Breast epithelium (tissue), 4 donors: ENCODE results near the gene CCDC187. TPM values are rescaled to one million over a fixed set of nuclear protein-coding genes. Genes with fewer than 3 reads are reported as not detected.

Experiments
- DNase-seq, 2 donors: peaks; one replicate each; pipeline ENCODE4 v3.0.0-alpha.2; 2019; ENCODE audit warnings: low spot score in 2 of 2
- H3K27ac ChIP-seq, 2 donors: fragments of 200-600 bp; sonication (generic) in 1 of 2; one replicate each; pipeline ENCODE4 v1.5.1; 2016 to 2019; ENCODE audit warnings: mild to moderate bottlenecking in 1 of 2
- H3K27me3 ChIP-seq, 2 donors: fragments of 200-600 bp; sonication (generic) in 1 of 2; one replicate each; pipeline versions ENCODE4 v1.5.1 to v1.6.0; 2017 to 2019; ENCODE audit warnings: control low read depth in 1 of 2, mild to moderate bottlenecking in 1 of 2
- H3K36me3 ChIP-seq: fragments of 200-600 bp; one replicate; pipeline ENCODE4 v1.5.1; 2019
- H3K4me1 ChIP-seq, 2 donors: fragments of 200-600 bp; sonication (generic); one replicate each; pipeline ENCODE4 v1.5.1; 2016 to 2019; ENCODE audit warnings: control low read depth in 1 of 2
- H3K4me3 ChIP-seq, 3 donors: fragments of 200-600 bp; sonication (generic); 1 replicate in 2 of 3; 2 replicates in 1 of 3; pipeline ENCODE4 v1.5.1; 2016 to 2019; ENCODE audit warnings: mild to moderate bottlenecking in 3 of 3, moderate library complexity in 2 of 3
- H3K9me3 ChIP-seq, 2 donors: fragments of 200-600 bp; sonication (generic) in 1 of 2; one replicate each; pipeline ENCODE4 v1.5.1; 2016 to 2019; ENCODE audit warnings: control low read depth in 1 of 2
- CTCF ChIP-seq, 3 donors: fragments of 450-650 bp; IDR thresholded peaks; one replicate each; pipeline ENCODE4 v1.5.1; 2016 to 2017; ENCODE audit warnings: antibody characterized with exemption in 3 of 3, mild to moderate bottlenecking in 3 of 3, moderate library complexity in 3 of 3
- POLR2A ChIP-seq: fragments of 450-650 bp; IDR thresholded peaks from one replicate; pipeline ENCODE4 v1.6.1; 2016; ENCODE audit warnings: antibody characterized with exemption, mild to moderate bottlenecking, moderate library complexity
- POLR2AphosphoS5 ChIP-seq, 3 donors: sonication (generic); formaldehyde crosslinking; IDR thresholded peaks; one replicate each; pipeline ENCODE4 v1.6.1; 2017; ENCODE audit warnings: antibody characterized with exemption in 3 of 3
- intact Hi-C: fragments of 100-400 bp; cut with DNase I; formaldehyde crosslinking; loops from one replicate; pipeline ENCODE4 v1.15.1; 2023; ENCODE audit warnings: low total_unique reads
- total RNA-seq, 3 donors: library from RNA; depleted of rRNA; stranded (reverse); fragments of >200 nt; gene quantifications; one replicate each; pipeline ENCODE4 v1.1.0, GENCODE V29; 2016

Gene CCDC187
- total RNA-seq, 3 donors from 2014 or later = not detected

DNA sequence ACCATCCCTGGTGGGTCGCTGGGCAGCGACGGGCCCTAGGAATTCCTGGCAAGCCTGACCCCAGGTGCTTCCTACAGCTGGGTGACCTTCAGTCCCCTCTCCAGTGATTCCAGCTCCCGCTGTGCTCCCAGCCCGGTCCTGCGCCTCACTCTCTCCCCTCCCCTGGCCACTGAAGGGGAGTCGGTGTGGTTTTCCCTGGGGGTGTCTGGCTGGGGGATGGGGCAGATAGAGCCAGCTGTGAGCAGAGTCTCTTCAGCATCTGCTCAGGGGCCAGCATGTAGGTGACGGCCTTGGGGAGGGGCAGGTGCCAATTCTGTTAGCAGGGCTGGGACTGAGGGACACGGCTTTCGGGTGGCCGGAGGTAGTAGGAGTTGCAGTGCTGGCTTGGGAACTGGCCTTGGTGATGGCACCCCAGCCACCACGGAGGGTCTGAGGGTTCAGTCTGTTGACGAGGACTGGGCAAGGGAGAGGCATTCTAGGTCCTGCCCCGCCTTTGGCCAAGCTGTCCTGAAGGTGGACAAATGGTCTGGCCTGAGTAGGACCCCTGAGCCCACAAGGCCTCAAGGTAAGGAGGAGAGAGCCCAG, 26.6 kb upstream of the CCDC187 start:
- H3K9me3 ChIP-seq = no peaks in the 10 kb centered on the region
- H3K27ac ChIP-seq = no peak overlapping the region
- no peak for TF ChIP-seq CTCF (IDR thresholded peaks at IDR 0.05)
- TF ChIP-seq POLR2AphosphoS5 (IDR thresholded peaks at IDR 0.05) = no peak
- TF ChIP-seq POLR2A = no peak
- no peak for DNase-seq
- H3K27me3 ChIP-seq = no peaks in the 10 kb centered on the region
- peaks cover 6 to 14% of the 10 kb centered on the region in 2 donors for H3K4me1 ChIP-seq
- intact Hi-C loops = no loop called here
- H3K4me3 ChIP-seq = no peak overlapping the region
- no peaks in the 10 kb centered on the region for H3K36me3 ChIP-seq

- TF ChIP-seq POLR2AphosphoS5 (IDR thresholded peaks at IDR 0.05) (no peak), POLR2A (no peak), CTCF (IDR thresholded peaks at IDR 0.05) (no peak)
- Histone ChIP-seq H3K9me3 (no peaks in the 10 kb centered on the region), H3K27ac (peak overlapping the region in 1 of 2 donors; percentile 52), H3K4me1 (peaks cover 6 to 14% of the 10 kb centered on the region in 2 donors), H3K27me3 (no peaks in the 10 kb centered on the region), H3K4me3 (peak overlapping the region in 2 of 3 donors; percentile 59 to 75), H3K36me3 (no peaks in the 10 kb centered on the region)
- DNase-seq = no peak
- intact Hi-C loops = no loop called here
Observed at GRCh38 chr9:136329636-136330405, 25.9 kb upstream of the CCDC187 start.

GRCh38 chr9:136329211-136329627, 25.3 kb upstream of the CCDC187 start:
- intact Hi-C loops = no loop called here

GRCh38 chr9:136328622-136329041, 24.7 kb upstream of the CCDC187 start:
- DNase-seq = no peak
- Histone ChIP-seq H3K4me3 (peak overlapping the region; percentile 59 to 75 (median 67)), H3K27ac (peak overlapping the region; percentile 78 to 89), H3K9me3 (no peaks in the 10 kb centered on the region), H3K4me1 (peaks cover 9 to 14% of the 10 kb centered on the region in 2 donors), H3K36me3 (no peaks in the 10 kb centered on the region), H3K27me3 (no peaks in the 10 kb centered on the region)
- intact Hi-C loops = no loop called here
- TF ChIP-seq POLR2AphosphoS5 (IDR thresholded peaks at IDR 0.05) (no peak), CTCF (IDR thresholded peaks at IDR 0.05) (no peak), POLR2A (no peak)

More at GRCh38 chr9:136329211-136329627, 25.3 kb upstream of the CCDC187 start:
- DNase-seq = no peak
- peak overlapping the region in 2 of 3 donors; percentile 59 to 75 for H3K4me3 ChIP-seq
- peak overlapping the region in 1 of 2 donors; percentile 52 for H3K27ac ChIP-seq
- H3K36me3 ChIP-seq = no peaks in the 10 kb centered on the region
- no peaks in the 10 kb centered on the region for H3K27me3 ChIP-seq
- H3K9me3 ChIP-seq = no peaks in the 10 kb centered on the region
- H3K4me1 ChIP-seq = peaks cover 7 to 14% of the 10 kb centered on the region in 2 donors
- TF ChIP-seq CTCF (IDR thresholded peaks at IDR 0.05) (no peak), POLR2A (no peak), POLR2AphosphoS5 (IDR thresholded peaks at IDR 0.05) (no peak)
